Sciatic nerve (tissue), 1 donor: ENCODE results near the gene SNIP1. TPM values are rescaled to one million over a fixed set of nuclear protein-coding genes. Genes with fewer than 3 reads are reported as not detected.

Experiments
- microRNA-seq: library from miRNA; unstranded; fragments of <30 nt; microRNA quantifications from one replicate; pipeline ENCODE4 v1.2.0, GENCODE V29; 2020
- total RNA-seq: library from RNA; stranded (reverse); fragmentation: NEBNext Ultra II Directional; extraction: Animal tissue kit (Norgen Biotek cat#: 25700); gene quantifications from one replicate; pipeline ENCODE4 v1.2.1, GENCODE V29; 2021
- donor health status: DM: no; HTN: no; CAD: no.

SNIP1 gene
- total RNA-seq, 1 donor from 2014 or later: 17.3 TPM

Small RNAs within 50 kb of the gene (microRNA-seq; reads per million reads assigned to microRNA genes)
- gene MIR5581: not detected

Other genes starting within 250 kb of the SNIP1 start
- 5.8 TPM for gene ZC3H12A, start 79.7 kb downstream of the SNIP1 start, total RNA-seq
- 52.7 TPM for gene MEAF6, start 39.5 kb downstream of the SNIP1 start, total RNA-seq
- 11.5 TPM for gene DNALI1, start 2.6 kb upstream of the SNIP1 start, total RNA-seq
- 34.0 TPM for gene GNL2, start 41.6 kb upstream of the SNIP1 start, total RNA-seq
- 0.13 TPM for gene RSPO1, start 80.6 kb upstream of the SNIP1 start, total RNA-seq
- gene CDCA8, start 138.2 kb upstream of the SNIP1 start, total RNA-seq: 0.85 TPM
- gene EPHA10, start 210.8 kb upstream of the SNIP1 start, total RNA-seq: 1.6 TPM
- gene MANEAL, start 239.6 kb upstream of the SNIP1 start, total RNA-seq: 2.3 TPM